Neutrophil (primary cell): Measurements from ENCODE around the gene HLA-DMB.

ENCODE experiments used
- H3K27ac ChIP-seq: fragments of 200-600 bp; sonication (generic); 2 replicates; pipeline ENCODE4 v1.5.1; 2016; ENCODE audit warnings: mild to moderate bottlenecking, moderate library complexity
- H3K27me3 ChIP-seq: fragments of 200-600 bp; sonication (generic); 2 replicates; pipeline ENCODE4 v1.6.0; 2016; ENCODE audit warnings: mild to moderate bottlenecking
- H3K36me3 ChIP-seq: fragments of 200-600 bp; sonication (generic); 2 replicates; pipeline ENCODE4 v1.5.1; 2017
- H3K4me1 ChIP-seq, 2 experiments: fragments of 200-600 bp in 1 of 2; sonication (generic) in 1 of 2; 1 replicate in 1 of 2; 2 replicates in 1 of 2; pipeline versions ENCODE4 v1.5.1 to v1.6.1; 2013 to 2016; ENCODE audit warnings: low read depth in 1 of 2, low read length in 1 of 2, mild to moderate bottlenecking in 1 of 2, moderate library complexity in 1 of 2; ENCODE audit not compliant: control insufficient read depth in 1 of 2, insufficient read depth in 1 of 2
- H3K4me3 ChIP-seq, 2 experiments: fragments of 200-600 bp in 1 of 2; sonication (generic) in 1 of 2; 1 replicate in 1 of 2; 2 replicates in 1 of 2; pipeline ENCODE4 v1.5.1; 2013 to 2016; ENCODE audit warnings: low read depth in 1 of 2, low read length in 1 of 2, mild to moderate bottlenecking in 1 of 2, moderate library complexity in 1 of 2
- H3K9me3 ChIP-seq: fragments of 200-600 bp; sonication (generic); 2 replicates; pipeline ENCODE4 v1.5.1; 2016
- CTCF ChIP-seq: fragments of 200-600 bp; sonication (generic); IDR thresholded peaks from 2 replicates; pipeline ENCODE4 v1.5.1; 2016; ENCODE audit warnings: antibody characterized with exemption

HLA-DMB gene

DNA sequence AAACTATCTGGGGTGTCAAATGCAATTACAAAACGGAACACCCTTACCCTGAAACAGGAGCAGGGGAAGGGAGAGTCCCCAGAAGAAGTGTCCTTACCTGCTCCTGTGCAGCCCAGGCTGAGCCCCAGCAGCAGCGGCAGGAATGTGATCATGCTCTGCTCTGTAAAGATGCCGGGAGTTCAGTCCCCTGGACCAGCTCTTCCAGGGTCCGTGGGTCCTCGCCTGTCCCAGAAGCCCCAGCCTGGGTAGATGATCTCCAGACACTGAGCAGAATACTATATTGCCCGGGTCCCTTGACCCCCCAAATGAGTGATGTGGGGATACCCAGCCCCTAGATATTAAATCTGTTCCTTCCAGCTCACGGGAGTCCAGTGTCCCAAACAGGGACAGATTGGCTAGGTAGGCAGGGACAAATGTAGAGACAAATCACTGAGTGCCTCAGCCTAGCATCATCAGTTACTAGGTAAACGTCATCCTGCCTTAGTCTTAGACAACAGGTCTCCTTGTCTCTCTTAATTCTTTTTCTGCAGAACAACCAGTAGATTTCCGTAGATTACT, at the start of gene HLA-DMB:
TSS of gene HLA-DMB (minus strand) at position 373 of the 558 bp plus-strand sequence. CDS start at position 152, 221 bp downstream.
- Histone ChIP-seq H3K27me3 (no peaks in the 10 kb centered on the region), H3K9me3 (no peaks in the 10 kb centered on the region), H3K36me3 (no peaks in the 10 kb centered on the region), H3K27ac (peak within 1 kb of the TSS; percentile 66), H3K4me3 (peak within 1 kb of the TSS; percentile 24 to 60), H3K4me1 (peaks cover 78 to 80% of the 10 kb centered on the region in 2 experiments)
- no peak for TF ChIP-seq CTCF

DNA sequence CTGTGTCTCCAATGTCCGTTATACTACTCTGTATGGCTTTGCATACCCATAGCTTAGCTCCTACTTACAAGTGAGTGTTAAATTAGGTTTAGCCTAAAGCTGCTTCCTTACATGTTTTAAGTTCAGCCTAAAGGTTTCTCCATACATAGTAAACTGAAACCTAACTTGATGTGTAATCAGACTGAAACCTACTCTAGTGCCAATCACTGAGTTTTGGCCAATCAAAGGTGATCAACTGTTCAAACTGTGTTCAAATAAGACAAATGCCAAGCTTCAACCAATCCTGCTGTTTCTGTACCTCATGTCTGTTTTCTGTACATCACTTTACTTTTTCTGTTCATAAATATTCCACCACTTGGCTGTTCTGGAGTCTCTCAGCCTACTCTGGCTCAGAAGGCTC, 48.5 kb upstream of the HLA-DMB start:
- Histone ChIP-seq H3K4me1 (no peaks in the 10 kb centered on the region), H3K27me3 (peaks cover 7% of the 10 kb centered on the region), H3K27ac (no peak overlapping the region), H3K36me3 (no peaks in the 10 kb centered on the region), H3K4me3 (no peak overlapping the region), H3K9me3 (no peaks in the 10 kb centered on the region)
- no peak for TF ChIP-seq CTCF

DNA sequence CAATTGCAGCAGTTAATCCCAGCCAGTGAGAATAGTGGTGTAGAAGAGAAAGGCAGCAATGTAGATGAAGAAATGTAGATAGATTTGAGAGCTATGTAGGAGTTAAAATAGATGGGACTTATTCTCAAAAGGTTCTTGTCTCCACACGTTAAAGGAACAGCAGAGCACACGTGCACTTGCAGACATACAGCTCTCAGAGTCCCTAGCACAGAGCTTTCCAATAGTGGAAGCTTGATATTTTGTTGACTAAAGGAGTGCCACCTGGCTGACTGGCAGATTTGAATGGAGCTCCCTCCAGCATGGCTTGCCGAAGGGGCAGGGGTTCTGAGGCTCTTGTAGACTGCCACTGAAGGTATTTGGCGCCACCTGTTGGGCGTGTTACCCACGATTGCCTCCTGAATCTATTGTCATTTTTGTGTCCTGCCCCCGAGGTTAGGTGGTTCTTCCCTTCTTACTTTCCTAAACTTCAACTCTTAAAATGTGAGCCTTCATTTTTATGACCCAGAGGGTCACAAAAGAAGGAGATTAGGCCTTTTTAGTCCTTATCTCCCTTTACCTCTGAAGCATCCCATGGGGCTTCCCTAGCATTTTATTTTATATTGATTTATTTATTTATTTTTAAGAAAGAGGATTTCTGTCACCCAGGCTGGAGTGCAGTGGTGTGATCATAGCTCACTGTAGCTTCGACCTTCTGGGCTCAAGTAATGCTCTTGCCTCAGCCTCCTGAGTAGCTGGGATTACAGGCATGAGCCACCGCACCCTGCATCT, 44.0 kb upstream of the HLA-DMB start:
- H3K4me3 ChIP-seq = no peak overlapping the region

GRCh38 chr6:32983964-32984621, 43.3 kb upstream of the HLA-DMB start:
- peaks cover 34% of the 10 kb centered on the region for H3K36me3 ChIP-seq

More for the DNA sequence above, 44.0 kb upstream of the HLA-DMB start:
- Histone ChIP-seq H3K9me3 (no peaks in the 10 kb centered on the region), H3K36me3 (peaks cover 27% of the 10 kb centered on the region), H3K27me3 (no peaks in the 10 kb centered on the region), H3K4me1 (no peaks in the 10 kb centered on the region), H3K27ac (no peak overlapping the region)
- TF ChIP-seq CTCF = peak; percentile 75

DNA sequence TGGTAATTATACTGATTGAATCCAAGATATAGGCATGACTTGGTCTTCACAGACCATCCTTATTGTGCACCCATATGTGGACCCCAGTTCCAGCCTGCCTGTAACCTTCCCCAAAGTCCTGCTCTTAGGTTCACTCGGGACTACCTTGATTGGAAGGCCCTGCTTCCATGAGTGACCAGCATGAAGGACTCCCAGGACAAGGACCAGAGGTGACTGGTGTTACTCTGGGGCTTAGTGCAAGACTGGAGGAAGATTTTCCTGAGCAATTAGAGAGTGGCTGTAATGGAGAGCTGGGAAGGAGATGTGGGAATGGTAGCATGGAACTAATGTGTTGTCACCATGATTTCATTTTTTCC, 42.6 kb upstream of the HLA-DMB start:
- Histone ChIP-seq H3K27ac (no peak overlapping the region), H3K4me3 (no peak overlapping the region), H3K9me3 (no peaks in the 10 kb centered on the region), H3K27me3 (no peaks in the 10 kb centered on the region), H3K36me3 (peaks cover 40% of the 10 kb centered on the region), H3K4me1 (peaks cover 0 to 1% of the 10 kb centered on the region in 2 experiments)
- TF ChIP-seq CTCF = no peak

More at GRCh38 chr6:32983964-32984621, 43.3 kb upstream of the HLA-DMB start:
- no peaks in the 10 kb centered on the region for H3K9me3 ChIP-seq
- H3K4me3 ChIP-seq = no peak overlapping the region
- no peaks in the 10 kb centered on the region for H3K27me3 ChIP-seq
- no peak overlapping the region for H3K27ac ChIP-seq
- no peak for TF ChIP-seq CTCF
- H3K4me1 ChIP-seq = no peaks in the 10 kb centered on the region
